ENCODE data around the gene ZNF831.

- TF ChIP-seq, protein P1, sequence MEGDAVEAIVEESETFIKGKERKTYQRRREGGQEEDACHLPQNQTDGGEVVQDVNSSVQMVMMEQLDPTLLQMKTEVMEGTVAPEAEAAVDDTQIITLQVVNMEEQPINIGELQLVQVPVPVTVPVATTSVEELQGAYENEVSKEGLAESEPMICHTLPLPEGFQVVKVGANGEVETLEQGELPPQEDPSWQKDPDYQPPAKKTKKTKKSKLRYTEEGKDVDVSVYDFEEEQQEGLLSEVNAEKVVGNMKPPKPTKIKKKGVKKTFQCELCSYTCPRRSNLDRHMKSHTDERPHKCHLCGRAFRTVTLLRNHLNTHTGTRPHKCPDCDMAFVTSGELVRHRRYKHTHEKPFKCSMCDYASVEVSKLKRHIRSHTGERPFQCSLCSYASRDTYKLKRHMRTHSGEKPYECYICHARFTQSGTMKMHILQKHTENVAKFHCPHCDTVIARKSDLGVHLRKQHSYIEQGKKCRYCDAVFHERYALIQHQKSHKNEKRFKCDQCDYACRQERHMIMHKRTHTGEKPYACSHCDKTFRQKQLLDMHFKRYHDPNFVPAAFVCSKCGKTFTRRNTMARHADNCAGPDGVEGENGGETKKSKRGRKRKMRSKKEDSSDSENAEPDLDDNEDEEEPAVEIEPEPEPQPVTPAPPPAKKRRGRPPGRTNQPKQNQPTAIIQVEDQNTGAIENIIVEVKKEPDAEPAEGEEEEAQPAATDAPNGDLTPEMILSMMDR (IDR thresholded peaks at IDR 0.05 in 2 of 3, conservative IDR thresholded peaks at IDR 0.05 in 1 of 3; ENCODE audit: borderline replicate concordance in 1 of 3, insufficient read depth in 1 of 3, low read depth in 2 of 3, low read length in 2 of 3), result no peak
- TF ChIP-seq MAX (IDR thresholded peaks at IDR 0.05) (no peak), POLR2A (IDR thresholded peaks at IDR 0.05; ENCODE audit: borderline replicate concordance, extremely low read depth, insufficient read depth, insufficient read length) (no peak), SIN3A (IDR thresholded peaks at IDR 0.05; ENCODE audit: low read depth) (no peak), POLR2AphosphoS5 (IDR thresholded peaks at IDR 0.05; ENCODE audit: low read depth, low read length) (no peak), EZH2 (IDR thresholded peaks at IDR 0.05) (no peak)
Observed at GRCh38 chr20:59173938-59174491, 10.4 kb downstream of the ZNF831 start.
